ENCODE measurements around the gene CDR2L.

- TF ChIP-seq, protein P1, sequence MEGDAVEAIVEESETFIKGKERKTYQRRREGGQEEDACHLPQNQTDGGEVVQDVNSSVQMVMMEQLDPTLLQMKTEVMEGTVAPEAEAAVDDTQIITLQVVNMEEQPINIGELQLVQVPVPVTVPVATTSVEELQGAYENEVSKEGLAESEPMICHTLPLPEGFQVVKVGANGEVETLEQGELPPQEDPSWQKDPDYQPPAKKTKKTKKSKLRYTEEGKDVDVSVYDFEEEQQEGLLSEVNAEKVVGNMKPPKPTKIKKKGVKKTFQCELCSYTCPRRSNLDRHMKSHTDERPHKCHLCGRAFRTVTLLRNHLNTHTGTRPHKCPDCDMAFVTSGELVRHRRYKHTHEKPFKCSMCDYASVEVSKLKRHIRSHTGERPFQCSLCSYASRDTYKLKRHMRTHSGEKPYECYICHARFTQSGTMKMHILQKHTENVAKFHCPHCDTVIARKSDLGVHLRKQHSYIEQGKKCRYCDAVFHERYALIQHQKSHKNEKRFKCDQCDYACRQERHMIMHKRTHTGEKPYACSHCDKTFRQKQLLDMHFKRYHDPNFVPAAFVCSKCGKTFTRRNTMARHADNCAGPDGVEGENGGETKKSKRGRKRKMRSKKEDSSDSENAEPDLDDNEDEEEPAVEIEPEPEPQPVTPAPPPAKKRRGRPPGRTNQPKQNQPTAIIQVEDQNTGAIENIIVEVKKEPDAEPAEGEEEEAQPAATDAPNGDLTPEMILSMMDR (IDR thresholded peaks at IDR 0.05) = no peak
- TF ChIP-seq JUN (CRISPR knock-in tag; IDR thresholded peaks at IDR 0.05) (no peak), ATF1 (CRISPR knock-in tag; IDR thresholded peaks at IDR 0.05) (no peak), TP53 (CRISPR knock-in tag; IDR thresholded peaks at IDR 0.05) (no peak)
Observed at GRCh38 chr17:74949455-74950115, 37.8 kb upstream of the CDR2L start.

Data from WTC11 (cell line).